Type B pancreatic cell (in vitro differentiated cells): ENCODE measurements around the gene PRR29. TPM values are rescaled to one million over a fixed set of nuclear protein-coding genes. Genes with fewer than 3 reads are reported as not detected.
"Not testable (repeated sequence)": the region's sequence is repeated elsewhere in the genome, so short reads cannot be mapped to it uniquely, and the experiment has no call there.

Experiments used
- DNase-seq: peaks from one replicate; pipeline ENCODE4 v3.0.0; 2021; ENCODE audit warnings: mixed read lengths; ENCODE audit not compliant: unreplicated experiment; ENCODE audit errors: extremely low spot score
- H3K27ac Mint-ChIP-seq: 2 replicates; pipeline ENCODE4 v1.8.0; 2021; ENCODE audit warnings: mild to moderate bottlenecking, mixed read lengths
- H3K27me3 Mint-ChIP-seq: 2 replicates; pipeline ENCODE4 v1.8.0; 2021; ENCODE audit warnings: mixed read lengths
- H3K36me3 Mint-ChIP-seq: 2 replicates; pipeline ENCODE4 v1.8.0; 2021; ENCODE audit warnings: mixed read lengths
- H3K4me1 Mint-ChIP-seq: one replicate; pipeline ENCODE4 v1.8.0; 2021; ENCODE audit warnings: mixed read lengths; ENCODE audit not compliant: unreplicated experiment
- H3K4me3 Mint-ChIP-seq: 2 replicates; pipeline ENCODE4 v1.8.0; 2021; ENCODE audit warnings: mild to moderate bottlenecking, mixed read lengths
- H3K9me3 Mint-ChIP-seq: 2 replicates; pipeline ENCODE4 v1.8.0; 2021; ENCODE audit warnings: mixed read lengths
- total RNA-seq: library from RNA; stranded (reverse); gene quantifications from 2 replicates; pipeline ENCODE4 v1.2.1, GENCODE V29; 2021; ENCODE audit warnings: low replicate concordance
- TF ChIP-seq, protein P1 (sequence below): fragments of 200-600 bp; sonication (generic); conservative IDR thresholded peaks from 2 replicates; pipeline ENCODE4 v1.5.0; 2021; ENCODE audit warnings: antibody characterized with exemption, mild to moderate bottlenecking

Gene PRR29
- total RNA-seq, 1 donor from 2014 or later, result 4.2 TPM

- peak; percentile 65 for DNase-seq
- Mint-ChIP-seq H3K27me3 (no peaks in the 10 kb centered on the region), H3K27ac (no peak overlapping the region), H3K36me3 (no peaks in the 10 kb centered on the region), H3K4me1 (peaks cover 8% of the 10 kb centered on the region), H3K9me3 (no peaks in the 10 kb centered on the region), H3K4me3 (no peak overlapping the region)
- TF ChIP-seq, protein P1, sequence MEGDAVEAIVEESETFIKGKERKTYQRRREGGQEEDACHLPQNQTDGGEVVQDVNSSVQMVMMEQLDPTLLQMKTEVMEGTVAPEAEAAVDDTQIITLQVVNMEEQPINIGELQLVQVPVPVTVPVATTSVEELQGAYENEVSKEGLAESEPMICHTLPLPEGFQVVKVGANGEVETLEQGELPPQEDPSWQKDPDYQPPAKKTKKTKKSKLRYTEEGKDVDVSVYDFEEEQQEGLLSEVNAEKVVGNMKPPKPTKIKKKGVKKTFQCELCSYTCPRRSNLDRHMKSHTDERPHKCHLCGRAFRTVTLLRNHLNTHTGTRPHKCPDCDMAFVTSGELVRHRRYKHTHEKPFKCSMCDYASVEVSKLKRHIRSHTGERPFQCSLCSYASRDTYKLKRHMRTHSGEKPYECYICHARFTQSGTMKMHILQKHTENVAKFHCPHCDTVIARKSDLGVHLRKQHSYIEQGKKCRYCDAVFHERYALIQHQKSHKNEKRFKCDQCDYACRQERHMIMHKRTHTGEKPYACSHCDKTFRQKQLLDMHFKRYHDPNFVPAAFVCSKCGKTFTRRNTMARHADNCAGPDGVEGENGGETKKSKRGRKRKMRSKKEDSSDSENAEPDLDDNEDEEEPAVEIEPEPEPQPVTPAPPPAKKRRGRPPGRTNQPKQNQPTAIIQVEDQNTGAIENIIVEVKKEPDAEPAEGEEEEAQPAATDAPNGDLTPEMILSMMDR, result no peak
Measured at GRCh38 chr17:64004903-64005733, 7.0 kb downstream of the PRR29 start.

- DNase-seq, result peak; percentile 59
- TF ChIP-seq, protein P1, result no peak
- Mint-ChIP-seq H3K27ac (no peak overlapping the region), H3K36me3 (no peaks in the 10 kb centered on the region), H3K27me3 (peaks cover 2% of the 10 kb centered on the region), H3K4me3 (no peak overlapping the region), H3K4me1 (peaks cover 8% of the 10 kb centered on the region), H3K9me3 (no peaks in the 10 kb centered on the region)
Measured at GRCh38 chr17:64005734-64006167, 7.6 kb downstream of the PRR29 start.

DNA sequence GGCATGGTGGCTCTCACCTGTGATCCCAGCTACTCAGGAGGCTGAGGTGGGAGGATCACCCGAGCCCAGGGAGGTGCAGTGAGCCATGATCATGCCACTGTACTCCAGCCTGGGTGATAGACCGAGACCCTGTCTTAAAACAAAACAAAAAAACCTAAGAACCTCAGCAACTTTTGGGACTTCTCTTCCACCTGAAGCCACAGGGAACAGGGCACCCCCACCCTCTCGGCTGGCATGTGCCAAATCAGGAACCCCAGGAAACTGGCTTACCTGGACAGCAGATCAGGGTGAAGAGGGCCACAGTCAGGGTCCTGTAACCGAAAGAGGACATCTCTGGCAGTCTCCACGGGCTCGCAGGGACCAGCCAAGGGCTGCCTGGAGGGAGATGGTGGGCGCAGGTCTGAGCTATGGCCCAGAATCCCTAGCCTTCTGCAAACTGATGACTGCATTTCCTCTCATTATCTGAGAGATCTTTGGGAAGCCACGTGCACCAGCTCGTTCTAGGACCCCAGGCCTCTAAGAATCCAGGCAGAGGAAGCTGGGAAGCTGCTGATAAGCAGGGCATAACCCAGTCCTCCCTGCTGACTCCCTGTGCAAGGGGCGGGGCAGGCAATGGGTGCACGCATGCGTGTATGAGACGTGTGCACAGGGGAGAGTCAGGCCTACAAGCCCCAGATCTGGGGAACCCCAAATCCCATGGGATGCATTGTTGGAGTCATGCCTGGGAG lies 8.4 kb downstream of the PRR29 start:
- H3K9me3 Mint-ChIP-seq, result no peaks in the 10 kb centered on the region
- peaks cover 8% of the 10 kb centered on the region for H3K4me1 Mint-ChIP-seq
- H3K4me3 Mint-ChIP-seq, result no peak overlapping the region
- TF ChIP-seq, protein P1, result no peak
- no peak overlapping the region for H3K27ac Mint-ChIP-seq
- H3K27me3 Mint-ChIP-seq, result peaks cover 3% of the 10 kb centered on the region
- no peaks in the 10 kb centered on the region for H3K36me3 Mint-ChIP-seq
- DNase-seq, result peak; percentile 59

- H3K4me3 Mint-ChIP-seq, H3K9me3 Mint-ChIP-seq, H3K27me3 Mint-ChIP-seq, H3K36me3 Mint-ChIP-seq, H3K27ac Mint-ChIP-seq, H3K4me1 Mint-ChIP-seq: not testable (repeated sequence)
- peak; percentile 37 for DNase-seq
Measured at GRCh38 chr17:64007089-64007837, 9.1 kb downstream of the PRR29 start.

GRCh38 chr17:64007838-64008282 lies 9.7 kb downstream of the PRR29 start:
- Mint-ChIP-seq H3K4me1 (peaks cover 8% of the 10 kb centered on the region), H3K4me3 (no peak overlapping the region), H3K9me3 (no peaks in the 10 kb centered on the region), H3K27me3 (peaks cover 8% of the 10 kb centered on the region), H3K27ac (no peak overlapping the region), H3K36me3 (no peaks in the 10 kb centered on the region)
- TF ChIP-seq, protein P1, result no peak
- DNase-seq, result peak; percentile 51
